Fibroblast of gingiva (primary cell): ENCODE measurements around the gene ARFGAP1.

Experiments used
- DNase-seq: peaks from one replicate; pipeline ENCODE4 v3.0.0-alpha.2; 2011; ENCODE audit warnings: low read depth

The ARFGAP1 gene

GRCh38 chr20:63280371-63280770 is 7.8 kb downstream of the ARFGAP1 start:
- no peak for DNase-seq

GRCh38 chr20:63280929-63281545 is 8.4 kb downstream of the ARFGAP1 start:
- no peak for DNase-seq

- DNase-seq = no peak
Measured at GRCh38 chr20:63281742-63282665, 9.4 kb downstream of the ARFGAP1 start.

GRCh38 chr20:63282946-63283345 is 10.3 kb downstream of the ARFGAP1 start:
- no peak for DNase-seq

GRCh38 chr20:63283397-63284082 is 10.9 kb downstream of the ARFGAP1 start:
- no peak for DNase-seq

- no peak for DNase-seq
Measured at GRCh38 chr20:63284083-63284440, 11.4 kb downstream of the ARFGAP1 start.

GRCh38 chr20:63284544-63284949 is 11.9 kb downstream of the ARFGAP1 start:
- DNase-seq = no peak

- DNase-seq = no peak
Measured at GRCh38 chr20:63284981-63285524, 12.4 kb downstream of the ARFGAP1 start.

GRCh38 chr20:63285636-63286615 is 13.3 kb downstream of the ARFGAP1 start:
- no peak for DNase-seq

- DNase-seq = no peak
Measured at GRCh38 chr20:63286781-63287696, 14.4 kb downstream of the ARFGAP1 start.

- no peak for DNase-seq
Measured at GRCh38 chr20:63287697-63288580, 15.3 kb downstream of the ARFGAP1 start.

GRCh38 chr20:63288581-63289251 is 16.1 kb downstream of the ARFGAP1 start:
- no peak for DNase-seq

GRCh38 chr20:63289311-63290135 is 16.9 kb downstream of the ARFGAP1 start:
- DNase-seq = no peak

GRCh38 chr20:63290136-63290676 is 17.6 kb downstream of the ARFGAP1 start:
- DNase-seq = no peak

GRCh38 chr20:63290677-63291472 is 18.3 kb downstream of the ARFGAP1 start:
- peak; percentile 16 for DNase-seq

GRCh38 chr20:63291811-63292210 is 19.2 kb downstream of the ARFGAP1 start:
- DNase-seq = no peak

- DNase-seq = no peak
Measured at GRCh38 chr20:63292292-63292701, 19.7 kb downstream of the ARFGAP1 start.
